Endodermal cell (in vitro differentiated cells): ENCODE results near the gene BRK1. TPM values are rescaled to one million over a fixed set of nuclear protein-coding genes. Genes with fewer than 3 reads are reported as not detected.
"Not testable (repeated sequence)": the region's sequence is repeated elsewhere in the genome, so short reads cannot be mapped to it uniquely, and the experiment has no call there.

Source experiments
- DNase-seq: peaks from one replicate; pipeline ENCODE4 v3.0.0-alpha.2; 2017
- H3K27ac ChIP-seq: 2 replicates; pipeline ENCODE4 v1.5.1; 2013; ENCODE audit warnings: mild to moderate bottlenecking, low read depth, low read length, moderate library complexity
- H3K27me3 ChIP-seq: 2 replicates; pipeline ENCODE4 v1.6.1; 2013; ENCODE audit warnings: mild to moderate bottlenecking, low read length, moderate library complexity; ENCODE audit not compliant: insufficient read depth, control insufficient read depth, poor library complexity, severe bottlenecking
- H3K36me3 ChIP-seq: 2 replicates; pipeline ENCODE4 v1.7.0; 2013; ENCODE audit warnings: mild to moderate bottlenecking, low read length, moderate library complexity; ENCODE audit not compliant: control insufficient read depth, insufficient read depth
- H3K4me1 ChIP-seq: one replicate; pipeline ENCODE4 v1.7.0; 2013; ENCODE audit warnings: low read length; ENCODE audit not compliant: control insufficient read depth, insufficient read depth
- H3K4me3 ChIP-seq: 2 replicates; pipeline ENCODE4 v1.5.1; 2013; ENCODE audit warnings: mild to moderate bottlenecking, low read length, moderate library complexity
- H3K9ac ChIP-seq: 2 replicates; pipeline ENCODE4 v1.6.1; 2013; ENCODE audit warnings: mild to moderate bottlenecking, low read length, moderate library complexity; ENCODE audit not compliant: poor library complexity, severe bottlenecking; ENCODE audit errors: extremely low read depth
- H3K9me3 ChIP-seq: 2 replicates; pipeline ENCODE4 v1.6.1; 2013; ENCODE audit warnings: mild to moderate bottlenecking, low read length, moderate library complexity; ENCODE audit not compliant: control insufficient read depth
- H3K27ac Mint-ChIP-seq: 2 replicates; pipeline ENCODE4 v1.8.0; 2020; ENCODE audit warnings: mixed read lengths
- H3K27me3 Mint-ChIP-seq: 2 replicates; pipeline ENCODE4 v1.8.0; 2021; ENCODE audit warnings: mild to moderate bottlenecking, mixed read lengths; ENCODE audit not compliant: insufficient read depth
- H3K36me3 Mint-ChIP-seq: 2 replicates; pipeline ENCODE4 v1.8.0; 2020; ENCODE audit warnings: low read depth, mixed read lengths
- H3K4me1 Mint-ChIP-seq: 2 replicates; pipeline ENCODE4 v1.8.0; 2020; ENCODE audit warnings: mixed read lengths
- H3K4me3 Mint-ChIP-seq: 2 replicates; pipeline ENCODE4 v1.8.0; 2020; ENCODE audit warnings: mild to moderate bottlenecking, moderate library complexity, mixed read lengths
- H3K9me3 Mint-ChIP-seq: 2 replicates; pipeline ENCODE4 v1.8.0; 2020; ENCODE audit warnings: mild to moderate bottlenecking, mixed read lengths
- CTCF ChIP-seq: fragments of 200-600 bp; sonication (generic); conservative IDR thresholded peaks from 2 replicates; pipeline ENCODE4 v1.5.0; 2021; ENCODE audit warnings: antibody characterized with exemption, mild to moderate bottlenecking
- WGBS, 2 experiments: methylation state at CpG; one replicate each; pipeline versions ENCODE4 v1.1.5 to v1.1.7; 2013; ENCODE audit warnings: missing lambda C conversion rate in 2 of 2, mixed read lengths in 1 of 2; ENCODE audit not compliant: insufficient coverage in 1 of 2, insufficient read length in 1 of 2; 5-methylcytosine and 5-hydroxymethylcytosine counted together
- total RNA-seq, 2 donors: library from RNA; stranded (reverse); fragmentation: NEBNext Ultra II Directional in 1 of 2; extraction: Animal tissue kit (Norgen Biotek cat#: 25700) in 1 of 2; gene quantifications; 2 replicates in 1 of 2; 3 replicates in 1 of 2; pipeline ENCODE4 v1.2.1, GENCODE V29; 2021

The BRK1 gene
- total RNA-seq, 2 donors from 2014 or later: 110 to 116 TPM

- no peak overlapping the region for H3K27ac ChIP-seq
- Mint-ChIP-seq H3K27ac (no peak overlapping the region), H3K4me3 (no peak overlapping the region), H3K27me3 (no peaks in the 10 kb centered on the region), H3K9me3 (no peaks in the 10 kb centered on the region), H3K36me3 (peaks cover 43% of the 10 kb centered on the region), H3K4me1 (no peaks in the 10 kb centered on the region)
- H3K36me3 ChIP-seq: peaks cover 74% of the 10 kb centered on the region
- H3K27me3 ChIP-seq: no peaks in the 10 kb centered on the region
- no peak for DNase-seq
- no peak for TF ChIP-seq CTCF
- no peak overlapping the region for H3K4me3 ChIP-seq
- H3K9ac ChIP-seq: no peak overlapping the region
- no peaks in the 10 kb centered on the region for H3K4me1 ChIP-seq
- no peaks in the 10 kb centered on the region for H3K9me3 ChIP-seq
- WGBS, 2 experiments: 94 to 97% methylated on average over 5 to 6 of the region's 6 CpGs
Observed at GRCh38 chr3:10090179-10090578, 25.3 kb upstream of the BRK1 start.

GRCh38 chr3:10090774-10091173 lies 24.7 kb upstream of the BRK1 start:
- not testable (repeated sequence) for H3K4me1 ChIP-seq, H3K4me3 Mint-ChIP-seq, H3K27me3 Mint-ChIP-seq, H3K9me3 ChIP-seq, H3K27me3 ChIP-seq, DNase-seq, H3K27ac ChIP-seq, H3K27ac Mint-ChIP-seq, H3K9me3 Mint-ChIP-seq, H3K4me1 Mint-ChIP-seq, H3K9ac ChIP-seq, H3K4me3 ChIP-seq
- peaks cover 44% of the 10 kb centered on the region for H3K36me3 Mint-ChIP-seq
- peaks cover 75% of the 10 kb centered on the region for H3K36me3 ChIP-seq
- no CpG with 5 or more reads among the region's 1 CpG for WGBS, 2 experiments

GRCh38 chr3:10091387-10091786 lies 24.1 kb upstream of the BRK1 start:
- not testable (repeated sequence) for H3K9me3 Mint-ChIP-seq, H3K9me3 ChIP-seq, H3K27me3 ChIP-seq, H3K4me3 ChIP-seq, H3K4me3 Mint-ChIP-seq, DNase-seq, H3K4me1 Mint-ChIP-seq, H3K9ac ChIP-seq, H3K27ac Mint-ChIP-seq, H3K4me1 ChIP-seq, H3K27ac ChIP-seq, H3K27me3 Mint-ChIP-seq
- H3K36me3 Mint-ChIP-seq: peaks cover 48% of the 10 kb centered on the region
- peaks cover 72% of the 10 kb centered on the region for H3K36me3 ChIP-seq
- WGBS, 2 experiments: no CpG with 5 or more reads among the region's 2 CpGs

- H3K9ac ChIP-seq: no peak overlapping the region
- no peaks in the 10 kb centered on the region for H3K9me3 ChIP-seq
- H3K4me1 Mint-ChIP-seq: peaks cover 3% of the 10 kb centered on the region
- H3K27me3 Mint-ChIP-seq: no peaks in the 10 kb centered on the region
- H3K4me3 Mint-ChIP-seq: no peak overlapping the region
- H3K36me3 Mint-ChIP-seq: peaks cover 48% of the 10 kb centered on the region
- no peak overlapping the region for H3K27ac Mint-ChIP-seq
- DNase-seq: no peak
- no peak overlapping the region for H3K27ac ChIP-seq
- H3K36me3 ChIP-seq: peaks cover 56% of the 10 kb centered on the region
- TF ChIP-seq CTCF: no peak
- no peak overlapping the region for H3K4me3 ChIP-seq
- H3K4me1 ChIP-seq: no peaks in the 10 kb centered on the region
- no peaks in the 10 kb centered on the region for H3K9me3 Mint-ChIP-seq
- WGBS, 2 experiments: 83 to 93% methylated on average over 1 of the region's 3 CpGs
- no peaks in the 10 kb centered on the region for H3K27me3 ChIP-seq
Observed at GRCh38 chr3:10093678-10094077, 21.8 kb upstream of the BRK1 start.
